ENCODE results near the gene RBCK1. TPM values are rescaled to one million over a fixed set of nuclear protein-coding genes. Genes with fewer than 3 reads are reported as not detected.

RBCK1 gene
- total and polyA plus RNA-seq, 2 donors (not counting 3 experiments of a cell fraction or from before 2014, with no cell fraction given): 80.4 to 82.7 TPM

DNA sequence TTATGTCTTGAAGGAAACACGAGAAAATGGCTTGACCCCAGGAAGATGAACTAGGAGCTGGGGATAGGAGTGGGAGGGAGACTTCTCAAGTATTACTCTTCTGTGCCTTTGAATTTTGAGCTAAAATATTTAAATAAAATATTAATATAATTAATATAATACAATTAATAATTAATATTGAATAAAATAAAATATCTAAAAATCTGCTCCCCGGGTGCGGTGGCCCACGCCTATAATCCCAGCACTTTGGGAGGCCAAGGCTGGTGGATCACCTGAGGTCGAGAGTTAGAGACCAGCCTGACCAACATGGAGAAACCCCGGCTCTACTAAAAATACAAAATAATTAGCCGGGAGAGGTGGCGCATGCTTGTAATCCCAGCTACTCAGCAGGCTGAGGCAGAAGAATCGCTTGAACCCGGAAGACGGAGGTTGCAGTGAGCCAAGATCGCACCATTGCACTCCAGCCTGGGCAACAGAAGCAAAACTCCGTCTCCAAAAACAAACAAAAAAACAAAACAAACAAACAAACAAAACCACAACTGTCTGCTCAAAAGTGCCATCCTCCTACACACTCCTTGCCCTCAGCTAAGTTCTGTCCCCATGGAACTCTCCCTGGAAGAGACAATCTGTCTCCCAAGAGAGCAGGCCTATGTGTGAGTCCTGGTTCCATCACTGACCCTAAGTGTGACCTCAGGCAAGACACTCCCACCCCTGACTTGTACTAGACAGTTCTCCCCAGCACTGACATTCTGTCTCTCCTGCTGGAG, 41.2 kb upstream of the RBCK1 start:
- no peak overlapping the region for H3K9ac ChIP-seq (replicated peaks; ENCODE audit: extremely low read depth, insufficient read depth, low read length)
- BruUV-seq (replicated peaks): no TSS peak
- H2AFZ ChIP-seq (ENCODE audit: low read depth, low read length): no peak overlapping the region
- H4K20me1 ChIP-seq (replicated peaks; ENCODE audit: control insufficient read depth, extremely low read depth, insufficient read depth, low read length): no peaks in the 10 kb centered on the region
- dilution Hi-C loops (cut with MboI; ENCODE audit: extremely low pct_ligation_motif_present, low sequenced_read_pairs) (no loop called here), intact Hi-C loops (cut with micrococcal nuclease) (no loop called here)
- H3K79me2 ChIP-seq (ENCODE audit: control insufficient read depth, insufficient read depth, low read length): no peaks in the 10 kb centered on the region
- no peak for DNase-seq (ENCODE audit: low read depth, low spot score)
- H3K9me3 ChIP-seq (replicated peaks; ENCODE audit: control insufficient read depth, insufficient read depth, low read length): no peaks in the 10 kb centered on the region
- no peak overlapping the region for H3K4me3 ChIP-seq (replicated peaks in 1 of 3; ENCODE audit: insufficient read depth in 1 of 3, low read depth in 1 of 3, low read length in 3 of 3)
- ChIA-PET POLR2A (no interaction called here), CTCF (interaction anchor here (0.8 to 1.7 kb wide), 3 partner anchors 11 to 65 kb away, joined by 3 to 10 read pairs (median 4); no protein-coding TSS in a partner anchor)
- no peak for FAIRE-seq
- H3K36me3 ChIP-seq (ENCODE audit: control insufficient read depth in 2 of 2, extremely low read depth in 1 of 2, insufficient read depth in 2 of 2, low read length in 2 of 2): no peaks in the 10 kb centered on the region
- H3K9me1 ChIP-seq (replicated peaks; ENCODE audit: control insufficient read depth, extremely low read depth, insufficient read depth, low read length): no peaks in the 10 kb centered on the region
- no peak overlapping the region for H3K27ac ChIP-seq (ENCODE audit: insufficient read depth, low read depth, low read length)
- TF ChIP-seq FOS (IDR thresholded peaks at IDR 0.05; ENCODE audit: borderline replicate concordance, insufficient read depth, low read length) (no peak), POLR2A (IDR thresholded peaks at IDR 0.05; ENCODE audit: low read depth, low read length) (no peak), EZH2 (IDR thresholded peaks at IDR 0.05; ENCODE audit: borderline replicate concordance, low read depth, low read length, severe bottlenecking) (no peak), GATA2 (IDR thresholded peaks at IDR 0.05; ENCODE audit: insufficient read depth, insufficient read length, low read depth, low read length) (no peak), JUN (IDR thresholded peaks at IDR 0.05; ENCODE audit: borderline replicate concordance, insufficient read depth, insufficient read length, low read depth) (no peak), POLR2AphosphoS5 (IDR thresholded peaks at IDR 0.05; ENCODE audit: insufficient read depth, low read depth, low read length) (no peak), MYC (IDR thresholded peaks at IDR 0.05; ENCODE audit: low read depth, low read length) (no peak)
- TF ChIP-seq, protein P1, sequence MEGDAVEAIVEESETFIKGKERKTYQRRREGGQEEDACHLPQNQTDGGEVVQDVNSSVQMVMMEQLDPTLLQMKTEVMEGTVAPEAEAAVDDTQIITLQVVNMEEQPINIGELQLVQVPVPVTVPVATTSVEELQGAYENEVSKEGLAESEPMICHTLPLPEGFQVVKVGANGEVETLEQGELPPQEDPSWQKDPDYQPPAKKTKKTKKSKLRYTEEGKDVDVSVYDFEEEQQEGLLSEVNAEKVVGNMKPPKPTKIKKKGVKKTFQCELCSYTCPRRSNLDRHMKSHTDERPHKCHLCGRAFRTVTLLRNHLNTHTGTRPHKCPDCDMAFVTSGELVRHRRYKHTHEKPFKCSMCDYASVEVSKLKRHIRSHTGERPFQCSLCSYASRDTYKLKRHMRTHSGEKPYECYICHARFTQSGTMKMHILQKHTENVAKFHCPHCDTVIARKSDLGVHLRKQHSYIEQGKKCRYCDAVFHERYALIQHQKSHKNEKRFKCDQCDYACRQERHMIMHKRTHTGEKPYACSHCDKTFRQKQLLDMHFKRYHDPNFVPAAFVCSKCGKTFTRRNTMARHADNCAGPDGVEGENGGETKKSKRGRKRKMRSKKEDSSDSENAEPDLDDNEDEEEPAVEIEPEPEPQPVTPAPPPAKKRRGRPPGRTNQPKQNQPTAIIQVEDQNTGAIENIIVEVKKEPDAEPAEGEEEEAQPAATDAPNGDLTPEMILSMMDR (IDR thresholded peaks at IDR 0.05; ENCODE audit: extremely low read depth in 1 of 2, insufficient read depth in 1 of 2, low read depth in 1 of 2, low read length in 2 of 2): no peak
- TF ChIP-seq, protein P2, sequence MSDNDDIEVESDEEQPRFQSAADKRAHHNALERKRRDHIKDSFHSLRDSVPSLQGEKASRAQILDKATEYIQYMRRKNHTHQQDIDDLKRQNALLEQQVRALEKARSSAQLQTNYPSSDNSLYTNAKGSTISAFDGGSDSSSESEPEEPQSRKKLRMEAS (IDR thresholded peaks at IDR 0.05; ENCODE audit: insufficient read depth, insufficient read length): no peak
- peaks cover 36% of the 10 kb centered on the region for H3K4me1 ChIP-seq (ENCODE audit: control insufficient read depth, extremely low read depth, insufficient read depth, low read length)
- H3K4me2 ChIP-seq (ENCODE audit: insufficient read depth, low read length): no peak overlapping the region
- H3K27me3 ChIP-seq (ENCODE audit: control insufficient read depth in 2 of 2, insufficient read depth in 2 of 2, low read length in 2 of 2): no peaks in the 10 kb centered on the region

Data from endothelial cell of umbilical vein (primary cell).